Measurements from ENCODE around the gene HFM1. TPM values are rescaled to one million over a fixed set of nuclear protein-coding genes. Genes with fewer than 3 reads are reported as not detected.
"Not testable (repeated sequence)": the region's sequence is repeated elsewhere in the genome, so short reads cannot be mapped to it uniquely, and the experiment has no call there.

Gene HFM1
- total and polyA plus RNA-seq, 2 experiments from 2014 or later = 1.5 to 5.2 TPM

DNA sequence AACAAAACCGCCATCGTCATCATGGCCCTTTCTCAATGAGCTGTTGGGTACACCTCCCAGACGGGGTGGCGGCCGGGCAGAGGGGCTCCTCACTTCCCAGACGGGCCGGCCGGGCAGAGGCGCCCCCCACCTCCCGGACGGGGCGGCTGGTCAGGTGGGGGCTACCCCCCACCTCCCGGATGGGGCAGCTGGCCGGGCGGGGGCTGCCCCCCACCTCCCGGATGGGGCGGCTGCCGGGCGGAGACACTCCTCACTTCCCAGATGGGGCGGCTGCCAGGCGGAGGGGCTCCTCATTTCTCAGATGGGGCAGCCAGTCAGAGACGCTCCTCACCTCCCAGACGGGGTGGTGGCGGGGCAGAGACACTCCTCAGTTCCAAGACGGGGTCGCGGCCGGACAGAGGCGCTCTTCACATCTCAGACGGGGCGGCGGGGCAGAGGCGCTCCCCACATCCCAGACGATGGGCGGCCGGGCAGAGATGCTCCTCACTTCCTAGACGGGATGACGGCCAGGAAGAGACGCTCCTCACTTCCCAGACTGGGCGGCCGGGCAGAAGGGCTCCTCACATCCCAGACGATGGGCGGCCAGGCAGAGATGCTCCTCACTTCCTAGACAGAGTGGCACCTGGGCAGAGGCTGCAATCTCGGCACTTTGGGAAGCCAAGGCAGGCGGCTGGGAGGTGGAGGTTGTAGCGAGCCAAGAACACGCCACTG lies 115.6 kb downstream of the HFM1 start:
- H2AFZ ChIP-seq; H3K36me3 ChIP-seq (ENCODE audit: insufficient read depth); ATAC-seq; H4K20me1 ChIP-seq (replicated peaks; ENCODE audit: insufficient read depth); H3K27me3 ChIP-seq (ENCODE audit: insufficient read depth); H3K27ac Mint-ChIP-seq; H3F3A ChIP-seq (replicated peaks; ENCODE audit: low read depth); H3K79me2 ChIP-seq (replicated peaks; ENCODE audit: insufficient read depth); DNase-seq (ENCODE audit: low spot score); H3K4me3 Mint-ChIP-seq; H3K9me2 ChIP-seq (ENCODE audit: insufficient read depth); H3K4me1 ChIP-seq (ENCODE audit: insufficient read depth); H3K4me3 ChIP-seq; H3K4me2 ChIP-seq; H3K27ac ChIP-seq (ENCODE audit: low read depth); H3K27me3 Mint-ChIP-seq (ENCODE audit: insufficient read depth, low read depth, poor library complexity); H3K4me1 Mint-ChIP-seq: not testable (repeated sequence)
- peaks cover 16% of the 10 kb centered on the region; the same call in 2 of the 3 replicates for H3K36me3 Mint-ChIP-seq (ENCODE audit: low read depth)
- peaks cover 18% of the 10 kb centered on the region; the same call in 2 of the 3 replicates for H3K9me3 Mint-ChIP-seq

- H3K36me3 ChIP-seq (ENCODE audit: insufficient read depth); H3K27me3 Mint-ChIP-seq (ENCODE audit: insufficient read depth, low read depth, poor library complexity); H3K4me3 Mint-ChIP-seq; DNase-seq (ENCODE audit: low spot score); H2AFZ ChIP-seq; H3K79me2 ChIP-seq (replicated peaks; ENCODE audit: insufficient read depth); H3K27me3 ChIP-seq (ENCODE audit: insufficient read depth); H3K27ac ChIP-seq (ENCODE audit: low read depth); H3K4me2 ChIP-seq; H3K9me2 ChIP-seq (ENCODE audit: insufficient read depth); H3F3A ChIP-seq (replicated peaks; ENCODE audit: low read depth); ATAC-seq; H3K4me1 Mint-ChIP-seq; H3K4me1 ChIP-seq (ENCODE audit: insufficient read depth); H3K4me3 ChIP-seq; H4K20me1 ChIP-seq (replicated peaks; ENCODE audit: insufficient read depth); H3K27ac Mint-ChIP-seq: not testable (repeated sequence)
- Mint-ChIP-seq H3K36me3 (ENCODE audit: low read depth) (peaks cover 16% of the 10 kb centered on the region; the same call in 2 of the 3 replicates), H3K9me3 (peaks cover 18% of the 10 kb centered on the region; the same call in 2 of the 3 replicates)
Observed at GRCh38 chr1:91286962-91287317, 117.7 kb downstream of the HFM1 start.

DNA sequence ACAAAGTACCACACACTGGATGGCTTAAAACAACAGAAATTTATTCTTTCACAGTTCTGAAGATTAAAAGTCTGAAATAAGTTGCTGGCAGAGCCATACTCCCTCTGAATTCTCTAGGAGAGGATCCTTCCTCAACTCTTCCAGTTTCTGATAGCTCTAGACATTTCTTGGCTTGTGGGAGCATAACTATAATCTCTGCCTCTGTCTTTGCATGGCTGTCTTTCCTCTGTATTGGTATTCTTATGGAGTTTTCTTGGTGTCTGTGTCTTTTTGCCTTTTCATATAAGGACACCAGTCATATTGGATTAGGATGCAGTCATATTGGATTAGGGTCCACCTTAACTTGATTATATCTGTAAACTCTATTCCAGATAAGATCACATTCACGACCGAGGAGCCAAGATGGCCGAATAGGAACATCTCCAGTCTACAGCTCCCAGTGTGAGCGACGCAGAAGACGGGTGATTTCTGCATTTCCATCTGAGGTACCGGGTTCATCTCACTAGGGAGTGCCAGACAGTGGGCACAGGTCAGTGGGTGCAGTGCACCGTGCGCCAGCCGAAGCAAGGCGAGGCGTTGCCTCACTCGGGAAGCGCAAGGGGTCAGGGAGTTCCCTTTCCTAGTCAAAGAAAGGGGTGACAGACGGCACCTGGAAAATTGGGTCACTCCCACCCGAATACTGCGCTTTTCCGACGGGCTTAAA lies 118.2 kb downstream of the HFM1 start:
- ATAC-seq, H3K27ac Mint-ChIP-seq, H3K4me1 Mint-ChIP-seq: not testable (repeated sequence)

DNA sequence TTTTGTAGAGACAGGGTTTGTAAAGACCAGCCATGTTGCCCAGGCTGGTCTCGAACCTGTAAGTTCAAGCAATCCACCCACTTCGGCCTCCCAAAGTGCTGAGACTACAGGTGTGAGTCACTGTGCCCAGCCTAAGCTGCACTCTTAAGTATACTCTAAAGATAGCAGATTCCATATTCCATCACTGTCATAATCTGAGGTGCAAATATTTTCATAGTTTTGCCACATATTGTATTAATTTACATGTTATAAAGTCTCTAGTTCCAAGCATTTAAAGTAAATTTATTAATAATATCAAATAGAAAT lies 121.3 kb downstream of the HFM1 start:
- no peak overlapping the region for H3K4me2 ChIP-seq
- H3K36me3 Mint-ChIP-seq (ENCODE audit: low read depth) = peaks cover 7% of the 10 kb centered on the region; the same call in 2 of the 3 replicates
- peak overlapping the region; percentile 75 for H3K27ac Mint-ChIP-seq
- no peaks in the 10 kb centered on the region for H3K27me3 ChIP-seq (ENCODE audit: insufficient read depth)
- H3K9me3 Mint-ChIP-seq = peaks cover 7% of the 10 kb centered on the region; the same call in 2 of the 3 replicates
- no peaks in the 10 kb centered on the region for H3K4me1 ChIP-seq (ENCODE audit: insufficient read depth)
- H3K36me3 ChIP-seq (ENCODE audit: insufficient read depth) = no peaks in the 10 kb centered on the region
- no peaks in the 10 kb centered on the region for H3K79me2 ChIP-seq (replicated peaks; ENCODE audit: insufficient read depth)
- peaks cover 4% of the 10 kb centered on the region; the same call in 2 of the 3 replicates for H3K4me1 Mint-ChIP-seq
- no peak for TF ChIP-seq REST (IDR thresholded peaks at IDR 0.05; ENCODE audit: unreplicated experiment)
- no peak for TF ChIP-seq CREB1 (CRISPR knock-in tag; IDR thresholded peaks at IDR 0.05; ENCODE audit: low read depth)
- no peaks in the 10 kb centered on the region for H3F3A ChIP-seq (replicated peaks; ENCODE audit: low read depth)
- H3K27me3 Mint-ChIP-seq (ENCODE audit: insufficient read depth, low read depth, poor library complexity) = peaks cover 2% of the 10 kb centered on the region
- H3K27ac ChIP-seq (ENCODE audit: low read depth) = no peak overlapping the region
- no peak overlapping the region for H2AFZ ChIP-seq
- H4K20me1 ChIP-seq (replicated peaks; ENCODE audit: insufficient read depth) = no peaks in the 10 kb centered on the region
- no peak overlapping the region for H3K4me3 ChIP-seq
- no peak overlapping the region for H3K4me3 Mint-ChIP-seq
- DNase-seq (ENCODE audit: low spot score) (no peak), ATAC-seq (no peak; the same call in 2 of the 3 replicates)
- H3K9me2 ChIP-seq (ENCODE audit: insufficient read depth) = no peaks in the 10 kb centered on the region

More for the DNA sequence above, 118.2 kb downstream of the HFM1 start:
- Mint-ChIP-seq H3K36me3 (ENCODE audit: low read depth) (peaks cover 16% of the 10 kb centered on the region; the same call in 2 of the 3 replicates), H3K9me3 (peaks cover 18% of the 10 kb centered on the region; the same call in 2 of the 3 replicates)
- H3F3A ChIP-seq (replicated peaks; ENCODE audit: low read depth); H3K27ac ChIP-seq (ENCODE audit: low read depth); H3K9me2 ChIP-seq (ENCODE audit: insufficient read depth); H2AFZ ChIP-seq; H3K4me2 ChIP-seq; DNase-seq (ENCODE audit: low spot score); H3K4me1 ChIP-seq (ENCODE audit: insufficient read depth); H4K20me1 ChIP-seq (replicated peaks; ENCODE audit: insufficient read depth); H3K27me3 ChIP-seq (ENCODE audit: insufficient read depth); H3K79me2 ChIP-seq (replicated peaks; ENCODE audit: insufficient read depth); H3K36me3 ChIP-seq (ENCODE audit: insufficient read depth); H3K27me3 Mint-ChIP-seq (ENCODE audit: insufficient read depth, low read depth, poor library complexity); H3K4me3 ChIP-seq; H3K4me3 Mint-ChIP-seq: not testable (repeated sequence)

All from GM23338 (cell line).